Measurements from ENCODE around the gene SLC26A2.

The SLC26A2 gene

GRCh38 chr5:149999866-150000255, 39.3 kb downstream of the SLC26A2 start:
- H3K79me1 ChIP-seq (replicated peaks; ENCODE audit: low read length, poor library complexity, severe bottlenecking): peaks cover 6% of the 10 kb centered on the region
- H3K27ac ChIP-seq (ENCODE audit: low read length, poor library complexity, severe bottlenecking): peak overlapping the region; percentile 82
- H2BK120ac ChIP-seq (ENCODE audit: low read depth, low read length): no peak overlapping the region
- no peak for DNase-seq
- H2BK12ac ChIP-seq (ENCODE audit: low read length in 2 of 2): peak overlapping the region in 1 of 2 experiments; percentile 81
- H3K9ac ChIP-seq (ENCODE audit: low read length): peak overlapping the region; percentile 96
- peaks cover 6% of the 10 kb centered on the region for H3K4me1 ChIP-seq (ENCODE audit: control insufficient read depth, insufficient read depth, low read depth, low read length)
- peak overlapping the region in 1 of 2 experiments; percentile 91 for H3K14ac ChIP-seq (ENCODE audit: low read length in 2 of 2)
- no peaks in the 10 kb centered on the region for H3K27me3 ChIP-seq (ENCODE audit: control insufficient read depth in 1 of 2, insufficient read depth in 1 of 2, low read length in 2 of 2)
- H2BK5ac ChIP-seq (ENCODE audit: low read depth, low read length, poor library complexity, severe bottlenecking): peak overlapping the region; percentile 69
- H2BK15ac ChIP-seq (ENCODE audit: low read depth, poor library complexity, severe bottlenecking): no peak overlapping the region
- peak overlapping the region; percentile 94 to 96 for H3K4me3 ChIP-seq (ENCODE audit: insufficient read depth in 1 of 2, low read depth in 1 of 2, low read length in 2 of 2)
- H3K4ac ChIP-seq (ENCODE audit: low read depth in 1 of 2, low read length in 2 of 2): peak overlapping the region; percentile 93 to 98
- H4K8ac ChIP-seq (ENCODE audit: low read length): peak overlapping the region; percentile 96
- H3K9me3 ChIP-seq (ENCODE audit: control insufficient read depth, low read length): no peaks in the 10 kb centered on the region
- peak overlapping the region; percentile 64 to 97 for H3K18ac ChIP-seq (ENCODE audit: low read depth in 1 of 2, low read length in 2 of 2)
- peak overlapping the region; percentile 69 for H3K4me2 ChIP-seq (ENCODE audit: low read length, poor library complexity, severe bottlenecking)
- peak overlapping the region; percentile 57 for H2AK5ac ChIP-seq (ENCODE audit: low read length, severe bottlenecking)
- peak overlapping the region; percentile 90 for H4K91ac ChIP-seq (ENCODE audit: low read length)
- 19% methylated on average over 6 of the region's 7 CpGs for WGBS
- peak overlapping the region; percentile 58 for H2AFZ ChIP-seq (ENCODE audit: low read depth, low read length)
- H3K23ac ChIP-seq (ENCODE audit: low read length in 2 of 2): peak overlapping the region in 1 of 2 experiments; percentile 87
- peaks cover 10 to 36% of the 10 kb centered on the region in 2 experiments for H3K36me3 ChIP-seq (ENCODE audit: control insufficient read depth in 1 of 2, insufficient read depth in 2 of 2, low read depth in 1 of 2, low read length in 2 of 2)

GRCh38 chr5:150000256-150000989, 39.9 kb downstream of the SLC26A2 start, which contains the start of the genes HMGXB3 and TIGD6:
TSS of gene HMGXB3 (plus strand) at chr5:150000739. CDS start at chr5:150004853, 4,114 bp downstream.
TSS of gene TIGD6 (minus strand) at chr5:150000654. CDS start at chr5:149996348, 4,306 bp downstream.
- Histone ChIP-seq H2BK12ac (ENCODE audit: low read length in 2 of 2) (peak within 1 kb of the TSS in 1 of 2 experiments; percentile 81), H3K14ac (ENCODE audit: low read length in 2 of 2) (peak within 1 kb of the TSS in 1 of 2 experiments; percentile 91), H3K23ac (ENCODE audit: low read length in 2 of 2) (peak within 1 kb of the TSS in 1 of 2 experiments; percentile 87), H2AK5ac (ENCODE audit: low read length, severe bottlenecking) (peak within 1 kb of the TSS; percentile 57), H4K91ac (ENCODE audit: low read length) (peak within 1 kb of the TSS; percentile 95), H3K79me1 (replicated peaks; ENCODE audit: low read length, poor library complexity, severe bottlenecking) (peaks cover 7% of the 10 kb centered on the region), H3K9ac (ENCODE audit: low read length) (peak within 1 kb of the TSS; percentile 96), H3K4me2 (ENCODE audit: low read length, poor library complexity, severe bottlenecking) (peak within 1 kb of the TSS; percentile 69), H3K18ac (ENCODE audit: low read depth in 1 of 2, low read length in 2 of 2) (peak within 1 kb of the TSS; percentile 97 to 99), H3K9me3 (ENCODE audit: control insufficient read depth, low read length) (no peaks in the 10 kb centered on the region), H4K8ac (ENCODE audit: low read length) (peak within 1 kb of the TSS; percentile 96), H2BK5ac (ENCODE audit: low read depth, low read length, poor library complexity, severe bottlenecking) (peak within 1 kb of the TSS; percentile 75), H3K4me3 (ENCODE audit: insufficient read depth in 1 of 2, low read depth in 1 of 2, low read length in 2 of 2) (peak within 1 kb of the TSS; percentile 94 to 96), H2BK15ac (ENCODE audit: low read depth, poor library complexity, severe bottlenecking) (peak within 1 kb of the TSS; percentile 73), H2BK120ac (ENCODE audit: low read depth, low read length) (peak within 1 kb of the TSS; percentile 67), H3K4me1 (ENCODE audit: control insufficient read depth, insufficient read depth, low read depth, low read length) (peaks cover 4% of the 10 kb centered on the region), H3K27me3 (ENCODE audit: control insufficient read depth in 1 of 2, insufficient read depth in 1 of 2, low read length in 2 of 2) (no peaks in the 10 kb centered on the region), H3K4ac (ENCODE audit: low read depth in 1 of 2, low read length in 2 of 2) (peak within 1 kb of the TSS; percentile 93 to 98), H3K36me3 (ENCODE audit: control insufficient read depth in 1 of 2, insufficient read depth in 2 of 2, low read depth in 1 of 2, low read length in 2 of 2) (peaks cover 5 to 33% of the 10 kb centered on the region in 2 experiments), H3K27ac (ENCODE audit: low read length, poor library complexity, severe bottlenecking) (peak within 1 kb of the TSS; percentile 85), H2AFZ (ENCODE audit: low read depth, low read length) (peak within 1 kb of the TSS; percentile 62)
- WGBS: under 1% methylated on average over 70 of the region's 72 CpGs
- DNase-seq: peak; percentile 96

GRCh38 chr5:150000990-150001659, 40.6 kb downstream of the SLC26A2 start:
- Histone ChIP-seq H3K9me3 (ENCODE audit: control insufficient read depth, low read length) (no peaks in the 10 kb centered on the region), H3K14ac (ENCODE audit: low read length in 2 of 2) (peak overlapping the region in 1 of 2 experiments; percentile 71), H3K4ac (ENCODE audit: low read depth in 1 of 2, low read length in 2 of 2) (peak overlapping the region; percentile 64 to 97), H2BK15ac (ENCODE audit: low read depth, poor library complexity, severe bottlenecking) (peak overlapping the region; percentile 73), H3K79me1 (replicated peaks; ENCODE audit: low read length, poor library complexity, severe bottlenecking) (peaks cover 11% of the 10 kb centered on the region), H2BK12ac (ENCODE audit: low read length in 2 of 2) (peak overlapping the region in 1 of 2 experiments; percentile 74), H3K36me3 (ENCODE audit: control insufficient read depth in 1 of 2, insufficient read depth in 2 of 2, low read depth in 1 of 2, low read length in 2 of 2) (peaks cover 3 to 33% of the 10 kb centered on the region in 2 experiments), H4K91ac (ENCODE audit: low read length) (peak overlapping the region; percentile 95), H3K27me3 (ENCODE audit: control insufficient read depth in 1 of 2, insufficient read depth in 1 of 2, low read length in 2 of 2) (no peaks in the 10 kb centered on the region), H4K8ac (ENCODE audit: low read length) (peak overlapping the region; percentile 87), H3K4me2 (ENCODE audit: low read length, poor library complexity, severe bottlenecking) (peak overlapping the region; percentile 69), H3K18ac (ENCODE audit: low read depth in 1 of 2, low read length in 2 of 2) (peak overlapping the region; percentile 62 to 99), H2AK5ac (ENCODE audit: low read length, severe bottlenecking) (peak overlapping the region; percentile 18), H3K4me3 (ENCODE audit: insufficient read depth in 1 of 2, low read depth in 1 of 2, low read length in 2 of 2) (peak overlapping the region; percentile 94 to 96), H2AFZ (ENCODE audit: low read depth, low read length) (peak overlapping the region; percentile 62), H2BK5ac (ENCODE audit: low read depth, low read length, poor library complexity, severe bottlenecking) (peak overlapping the region; percentile 75), H2BK120ac (ENCODE audit: low read depth, low read length) (peak overlapping the region; percentile 67), H3K4me1 (ENCODE audit: control insufficient read depth, insufficient read depth, low read depth, low read length) (peaks cover 4% of the 10 kb centered on the region), H3K9ac (ENCODE audit: low read length) (peak overlapping the region; percentile 96), H3K27ac (ENCODE audit: low read length, poor library complexity, severe bottlenecking) (peak overlapping the region; percentile 31), H3K23ac (ENCODE audit: low read length in 2 of 2) (peak overlapping the region in 1 of 2 experiments; percentile 47)
- WGBS: 2% methylated on average over 44 of the region's 44 CpGs
- DNase-seq: peak; percentile 70

Data from mesenchymal stem cell (in vitro differentiated cells and primary cell).